H1 (cell line): ENCODE results near the gene OR5W2.
"Not testable (repeated sequence)": the region's sequence is repeated elsewhere in the genome, so short reads cannot be mapped to it uniquely, and the experiment has no call there.

Source experiments
- SRF ChIP-seq: IDR thresholded peaks from 2 replicates; pipeline ENCODE4 v1.6.1; 2011; ENCODE audit warnings: mild to moderate bottlenecking, low read depth, low read length, moderate library complexity
- YY1 ChIP-seq: IDR thresholded peaks from 2 replicates; pipeline ENCODE4 v1.6.1; 2011; ENCODE audit warnings: low read depth, mild to moderate bottlenecking, low read length

DNA sequence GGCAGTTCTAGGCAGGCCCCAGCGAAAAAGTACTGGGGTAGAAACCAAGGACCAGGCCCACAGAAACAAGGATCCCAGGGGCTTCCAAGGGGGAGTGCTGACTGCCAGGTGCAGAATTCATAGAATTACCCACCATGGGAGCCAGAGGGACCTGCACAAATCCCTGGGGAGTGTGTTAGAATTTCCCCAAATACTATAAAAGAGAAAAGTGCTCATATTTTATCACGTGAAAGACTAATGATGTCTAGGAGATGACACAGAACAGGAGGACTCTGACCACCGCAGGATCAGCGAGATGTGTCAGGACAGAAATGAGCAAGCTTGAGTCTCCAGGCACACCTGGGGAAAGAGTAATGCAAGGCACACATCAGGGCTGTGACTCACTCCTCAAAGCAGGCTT, 47.0 kb downstream of the OR5W2 start:
- not testable (repeated sequence) for TF ChIP-seq SRF, YY1
